Neural cell (in vitro differentiated cells): ENCODE measurements around the gene F2.

ENCODE experiments used
- EP300 ChIP-seq: fragments of 450-650 bp; conservative IDR thresholded peaks from 2 replicates; pipeline ENCODE4 v1.6.1; 2014; ENCODE audit warnings: antibody characterized with exemption, mild to moderate bottlenecking, moderate library complexity; ENCODE audit not compliant: poor library complexity, severe bottlenecking
- EZH2 ChIP-seq: fragments of 200-600, 300-800 bp; shearing (Covaris generic), sonication (generic); IDR thresholded peaks from 2 replicates; pipeline ENCODE4 v1.6.1; 2014; ENCODE audit warnings: antibody characterized with exemption, low read length, borderline replicate concordance, mild to moderate bottlenecking; ENCODE audit not compliant: insufficient read depth, poor library complexity, severe bottlenecking
- RAD21 ChIP-seq: fragments of 450-650 bp; conservative IDR thresholded peaks from 2 replicates; pipeline ENCODE4 v1.6.1; 2014; ENCODE audit warnings: antibody characterized with exemption, mild to moderate bottlenecking, moderate library complexity
- SMC3 ChIP-seq: fragments of 450-650 bp; conservative IDR thresholded peaks from 2 replicates; pipeline ENCODE4 v1.6.1; 2014; ENCODE audit warnings: antibody characterized with exemption, mild to moderate bottlenecking, moderate library complexity; ENCODE audit not compliant: poor library complexity
- TAF1 ChIP-seq: IDR thresholded peaks from 2 replicates; pipeline ENCODE4 v1.6.1; 2012; ENCODE audit warnings: low read depth
- TF ChIP-seq, protein P1 (sequence below): IDR thresholded peaks from 2 replicates; pipeline ENCODE4 v1.6.1; 2012; ENCODE audit warnings: borderline replicate concordance
- TF ChIP-seq, protein P2 (sequence below): fragments of 450-650 bp; IDR thresholded peaks from 2 replicates; pipeline ENCODE4 v1.5.1; 2014; ENCODE audit warnings: antibody characterized with exemption, mild to moderate bottlenecking, moderate library complexity; ENCODE audit not compliant: poor library complexity, severe bottlenecking

DNA sequence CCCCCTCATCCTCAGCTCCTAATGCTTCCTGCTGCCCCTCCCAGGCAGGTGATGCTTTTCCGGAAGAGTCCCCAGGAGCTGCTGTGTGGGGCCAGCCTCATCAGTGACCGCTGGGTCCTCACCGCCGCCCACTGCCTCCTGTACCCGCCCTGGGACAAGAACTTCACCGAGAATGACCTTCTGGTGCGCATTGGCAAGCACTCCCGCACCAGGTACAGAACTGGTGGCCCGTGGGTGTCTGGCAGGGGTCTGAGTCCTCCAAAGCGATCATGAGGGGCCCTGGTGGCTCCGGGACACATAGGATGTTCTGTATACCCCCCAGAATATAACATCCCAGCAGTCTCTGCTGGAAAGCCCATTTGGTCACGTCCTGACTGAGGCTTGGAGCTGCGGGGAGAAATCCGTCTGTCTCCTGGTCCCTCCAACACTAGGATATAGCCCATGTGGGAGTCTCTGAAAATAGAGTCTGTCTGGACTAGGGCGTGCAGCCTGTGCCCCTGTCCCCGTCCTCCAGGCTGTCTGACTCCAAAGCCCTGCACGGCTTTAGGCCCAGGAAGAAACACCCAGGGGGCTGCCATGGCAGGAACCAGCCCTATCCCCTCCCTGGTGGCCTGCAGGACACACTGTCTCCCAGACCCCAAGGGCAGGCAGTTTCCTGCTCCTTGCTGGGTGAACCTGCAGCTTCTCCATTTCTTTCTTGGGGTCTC is 9.1 kb downstream of the F2 start:
- TF ChIP-seq, protein P1, sequence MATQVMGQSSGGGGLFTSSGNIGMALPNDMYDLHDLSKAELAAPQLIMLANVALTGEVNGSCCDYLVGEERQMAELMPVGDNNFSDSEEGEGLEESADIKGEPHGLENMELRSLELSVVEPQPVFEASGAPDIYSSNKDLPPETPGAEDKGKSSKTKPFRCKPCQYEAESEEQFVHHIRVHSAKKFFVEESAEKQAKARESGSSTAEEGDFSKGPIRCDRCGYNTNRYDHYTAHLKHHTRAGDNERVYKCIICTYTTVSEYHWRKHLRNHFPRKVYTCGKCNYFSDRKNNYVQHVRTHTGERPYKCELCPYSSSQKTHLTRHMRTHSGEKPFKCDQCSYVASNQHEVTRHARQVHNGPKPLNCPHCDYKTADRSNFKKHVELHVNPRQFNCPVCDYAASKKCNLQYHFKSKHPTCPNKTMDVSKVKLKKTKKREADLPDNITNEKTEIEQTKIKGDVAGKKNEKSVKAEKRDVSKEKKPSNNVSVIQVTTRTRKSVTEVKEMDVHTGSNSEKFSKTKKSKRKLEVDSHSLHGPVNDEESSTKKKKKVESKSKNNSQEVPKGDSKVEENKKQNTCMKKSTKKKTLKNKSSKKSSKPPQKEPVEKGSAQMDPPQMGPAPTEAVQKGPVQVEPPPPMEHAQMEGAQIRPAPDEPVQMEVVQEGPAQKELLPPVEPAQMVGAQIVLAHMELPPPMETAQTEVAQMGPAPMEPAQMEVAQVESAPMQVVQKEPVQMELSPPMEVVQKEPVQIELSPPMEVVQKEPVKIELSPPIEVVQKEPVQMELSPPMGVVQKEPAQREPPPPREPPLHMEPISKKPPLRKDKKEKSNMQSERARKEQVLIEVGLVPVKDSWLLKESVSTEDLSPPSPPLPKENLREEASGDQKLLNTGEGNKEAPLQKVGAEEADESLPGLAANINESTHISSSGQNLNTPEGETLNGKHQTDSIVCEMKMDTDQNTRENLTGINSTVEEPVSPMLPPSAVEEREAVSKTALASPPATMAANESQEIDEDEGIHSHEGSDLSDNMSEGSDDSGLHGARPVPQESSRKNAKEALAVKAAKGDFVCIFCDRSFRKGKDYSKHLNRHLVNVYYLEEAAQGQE = no peak
- TF ChIP-seq EZH2 (no peak), EP300 (no peak), TAF1 (no peak), RAD21 (no peak), SMC3 (no peak)
- TF ChIP-seq, protein P2, sequence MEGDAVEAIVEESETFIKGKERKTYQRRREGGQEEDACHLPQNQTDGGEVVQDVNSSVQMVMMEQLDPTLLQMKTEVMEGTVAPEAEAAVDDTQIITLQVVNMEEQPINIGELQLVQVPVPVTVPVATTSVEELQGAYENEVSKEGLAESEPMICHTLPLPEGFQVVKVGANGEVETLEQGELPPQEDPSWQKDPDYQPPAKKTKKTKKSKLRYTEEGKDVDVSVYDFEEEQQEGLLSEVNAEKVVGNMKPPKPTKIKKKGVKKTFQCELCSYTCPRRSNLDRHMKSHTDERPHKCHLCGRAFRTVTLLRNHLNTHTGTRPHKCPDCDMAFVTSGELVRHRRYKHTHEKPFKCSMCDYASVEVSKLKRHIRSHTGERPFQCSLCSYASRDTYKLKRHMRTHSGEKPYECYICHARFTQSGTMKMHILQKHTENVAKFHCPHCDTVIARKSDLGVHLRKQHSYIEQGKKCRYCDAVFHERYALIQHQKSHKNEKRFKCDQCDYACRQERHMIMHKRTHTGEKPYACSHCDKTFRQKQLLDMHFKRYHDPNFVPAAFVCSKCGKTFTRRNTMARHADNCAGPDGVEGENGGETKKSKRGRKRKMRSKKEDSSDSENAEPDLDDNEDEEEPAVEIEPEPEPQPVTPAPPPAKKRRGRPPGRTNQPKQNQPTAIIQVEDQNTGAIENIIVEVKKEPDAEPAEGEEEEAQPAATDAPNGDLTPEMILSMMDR = no peak
